Left renal cortex interstitium (tissue), 4 donors: ENCODE measurements around the gene MISP. TPM values are rescaled to one million over a fixed set of nuclear protein-coding genes. Genes with fewer than 3 reads are reported as not detected.
"Not testable (repeated sequence)": the region's sequence is repeated elsewhere in the genome, so short reads cannot be mapped to it uniquely, and the experiment has no call there.

ENCODE experiments used
- DNase-seq, 4 donors: peaks; one replicate each; pipeline ENCODE4 v3.0.0-alpha.2; 2013; ENCODE audit warnings: low read depth in 4 of 4, low spot score in 2 of 4, missing footprints in 1 of 4
- polyA plus RNA-seq, 4 donors: library from polyadenylated mRNA; unstranded; fragments of 120-200 nt; gene quantifications; one replicate each; pipeline ENCODE4 v1.2.1, GENCODE V29; 2013; ENCODE audit not compliant: insufficient read length in 4 of 4

MISP gene
- 10 to 100 TPM in 1 of 4 donors, 1 to 10 TPM in 3; 6.0 to 10.1 (median 9.4) TPM for polyA plus RNA-seq

- DNase-seq: no peak
These were observed at the start of gene MISP for GRCh38 chr19:750640-751423. Gene MISP, plus strand, starts transcription at chr19:751112. Its CDS starts 5,835 bp downstream, at chr19:756947.

GRCh38 chr19:702847-703246 lies 48.1 kb upstream of the MISP start:
- DNase-seq: not testable (repeated sequence)

GRCh38 chr19:703329-703650 lies 47.6 kb upstream of the MISP start:
- DNase-seq: no peak

- DNase-seq: no peak
These were observed 47.1 kb upstream of the MISP start for GRCh38 chr19:703651-704446.

- DNase-seq: no peak
These were observed 46.5 kb upstream of the MISP start for GRCh38 chr19:704447-704741.

GRCh38 chr19:708154-709143 lies 42.5 kb upstream of the MISP start, which contains the start of gene PALM:
Gene PALM, plus strand, starts transcription at chr19:708935. Its CDS starts 212 bp downstream, at chr19:709147.
- no peak for DNase-seq

- no peak for DNase-seq
These were observed 41.5 kb upstream of the MISP start for GRCh38 chr19:709196-709964.

- DNase-seq: no peak
These were observed 40.8 kb upstream of the MISP start for GRCh38 chr19:709965-710571.

GRCh38 chr19:710767-711166 lies 40.1 kb upstream of the MISP start:
- no peak for DNase-seq

- no peak for DNase-seq
These were observed 39.7 kb upstream of the MISP start for GRCh38 chr19:711254-711653.

GRCh38 chr19:715347-715746 lies 35.6 kb upstream of the MISP start:
- no peak for DNase-seq

GRCh38 chr19:718251-718951 lies 32.5 kb upstream of the MISP start:
- no peak for DNase-seq

- DNase-seq: no peak
These were observed 31.9 kb upstream of the MISP start for GRCh38 chr19:718991-719512.

GRCh38 chr19:719636-720344 lies 31.1 kb upstream of the MISP start:
- no peak for DNase-seq

- no peak for DNase-seq
These were observed 30.4 kb upstream of the MISP start for GRCh38 chr19:720345-721160.

GRCh38 chr19:722553-723101 lies 28.3 kb upstream of the MISP start:
- DNase-seq: no peak

- DNase-seq: no peak
These were observed 27.7 kb upstream of the MISP start for GRCh38 chr19:723247-723646.
